ENCODE measurements around the gene COMP.

The COMP gene

GRCh38 chr19:18790566-18791314, at the start of gene COMP:
COMP (minus strand) TSS chr19:18791305; CDS start chr19:18791269, 36 bp downstream.
- no peak for TF ChIP-seq CTCF (IDR thresholded peaks at IDR 0.05; ENCODE audit: insufficient read depth, missing control alignments)
- FAIRE-seq (no peak), DNase-seq (ENCODE audit: insufficient read length, low spot score) (no peak)

GRCh38 chr19:18840288-18841267, 49.5 kb upstream of the COMP start:
- no peak for FAIRE-seq
- no peak for DNase-seq (ENCODE audit: insufficient read length, low spot score)

GRCh38 chr19:18839465-18840287, 48.6 kb upstream of the COMP start:
- TF ChIP-seq CTCF (IDR thresholded peaks at IDR 0.05; ENCODE audit: insufficient read depth, missing control alignments): no peak
- FAIRE-seq: no peak
- no peak for DNase-seq (ENCODE audit: insufficient read length, low spot score)

More at GRCh38 chr19:18840288-18841267, 49.5 kb upstream of the COMP start:
- no peak for TF ChIP-seq CTCF (IDR thresholded peaks at IDR 0.05; ENCODE audit: insufficient read depth, missing control alignments)

- DNase-seq (ENCODE audit: insufficient read length, low spot score) (no peak), FAIRE-seq (no peak)
- TF ChIP-seq CTCF (IDR thresholded peaks at IDR 0.05; ENCODE audit: insufficient read depth, missing control alignments): no peak
Measured at GRCh38 chr19:18834644-18834984, 43.5 kb upstream of the COMP start.

- no peak for TF ChIP-seq CTCF (IDR thresholded peaks at IDR 0.05; ENCODE audit: insufficient read depth, missing control alignments)
- DNase-seq (ENCODE audit: insufficient read length, low spot score) (no peak), FAIRE-seq (no peak)
Measured at GRCh38 chr19:18833849-18834643, 42.9 kb upstream of the COMP start.

GRCh38 chr19:18833141-18833476, 42.0 kb upstream of the COMP start:
- FAIRE-seq (no peak), DNase-seq (ENCODE audit: insufficient read length, low spot score) (no peak)
- TF ChIP-seq CTCF (IDR thresholded peaks at IDR 0.05; ENCODE audit: insufficient read depth, missing control alignments): no peak

Data from D721Med (cell line).